COR-L47 (cell line): Measurements from ENCODE around the gene GTF3C2.

Experiments used
- DNase-seq: peaks from one replicate; lab custom pipeline; 2025; lab: John Stamatoyannopoulos, UW

The GTF3C2 gene

GRCh38 chr2:27296481-27296880, 60.1 kb downstream of the GTF3C2 start:
- no peak for DNase-seq

DNA sequence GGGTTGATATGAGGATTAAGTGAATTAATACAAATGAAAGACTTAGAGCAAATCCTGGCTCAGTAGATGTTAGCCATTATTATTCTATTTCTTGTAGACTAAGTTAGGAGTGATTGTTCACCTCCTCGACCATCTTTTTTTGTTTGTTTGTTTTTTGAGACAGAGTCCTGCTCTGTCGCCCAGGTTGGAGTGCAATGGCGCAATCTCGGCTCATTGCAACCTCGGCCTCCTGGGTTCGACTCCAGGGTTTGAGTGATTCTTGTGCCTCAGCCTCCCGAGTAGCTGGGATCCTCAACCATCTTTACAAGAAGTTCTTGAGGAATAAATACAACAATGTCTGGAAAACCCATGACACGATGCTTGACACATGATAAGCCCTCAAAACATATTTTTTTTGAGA, 61.6 kb downstream of the GTF3C2 start:
- DNase-seq: no peak

DNA sequence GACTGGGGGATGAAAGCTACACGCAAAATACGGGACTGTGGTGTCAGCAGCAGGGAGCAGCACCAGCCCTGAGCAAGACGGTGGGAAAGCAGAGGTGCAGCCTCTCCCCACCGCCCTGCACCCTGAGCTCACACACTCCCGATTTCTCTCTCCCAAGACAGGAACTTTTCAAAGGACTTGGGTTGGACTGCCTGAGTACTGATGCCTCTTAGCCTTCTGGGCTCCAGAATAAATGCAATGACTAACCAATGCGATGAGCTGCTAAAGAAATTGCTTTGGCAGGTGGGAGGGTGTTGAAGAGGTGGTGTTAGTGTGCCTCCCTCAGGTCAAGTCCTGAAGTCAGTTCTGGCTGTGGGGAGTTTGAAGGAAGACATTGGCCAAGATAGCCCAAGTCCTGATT, 64.7 kb downstream of the GTF3C2 start:
- no peak for DNase-seq

GRCh38 chr2:27290549-27290948, 66.0 kb downstream of the GTF3C2 start:
- no peak for DNase-seq

DNA sequence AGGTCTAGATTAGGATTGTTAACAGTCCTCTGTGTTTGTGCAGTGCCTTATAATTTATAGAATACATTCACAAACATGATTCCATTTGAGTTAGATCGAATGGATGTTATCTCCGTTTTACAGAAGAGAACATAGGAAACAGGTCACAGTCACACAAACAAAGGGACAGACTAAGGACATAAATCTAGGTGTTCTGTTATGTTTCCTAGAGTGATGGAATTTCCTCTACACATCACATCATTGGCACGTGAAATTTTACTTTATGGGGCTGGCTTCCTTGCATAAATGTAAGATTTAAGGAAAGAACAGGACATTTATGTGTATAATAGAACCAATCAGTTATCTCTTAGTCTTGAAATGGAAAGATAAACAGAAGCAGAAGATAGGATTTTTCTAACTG, 68.0 kb downstream of the GTF3C2 start:
- no peak for DNase-seq

- no peak for DNase-seq
Observed at GRCh38 chr2:27285481-27285880, 71.1 kb downstream of the GTF3C2 start.

- DNase-seq: no peak
Observed at GRCh38 chr2:27284996-27285395, 71.6 kb downstream of the GTF3C2 start.

DNA sequence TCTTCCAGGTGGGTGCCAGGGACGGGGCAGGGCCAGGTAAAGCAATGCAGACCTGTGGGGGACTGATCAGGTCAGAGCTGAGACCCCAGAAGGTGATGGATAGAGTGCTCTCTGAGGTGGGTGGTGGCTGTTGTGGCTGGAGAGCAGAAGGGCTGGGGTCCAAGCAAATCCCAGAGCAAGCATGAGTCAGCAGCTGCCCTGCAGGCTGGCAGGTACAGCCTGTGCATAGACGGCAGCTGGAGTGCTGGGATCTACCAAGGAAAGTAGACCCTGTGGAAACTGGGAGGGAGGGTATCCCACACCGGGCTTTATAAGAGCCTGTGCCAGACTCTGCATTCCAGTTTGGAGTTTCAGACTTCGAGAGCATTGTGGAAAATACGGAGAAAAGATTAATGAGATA, 73.7 kb downstream of the GTF3C2 start:
- DNase-seq: no peak

GRCh38 chr2:27281855-27282559, 74.6 kb downstream of the GTF3C2 start, which contains the start of gene TRIM54:
Gene TRIM54, plus strand, starts transcription at chr2:27282429. Its CDS starts 303 bp downstream, at chr2:27282732.
- no peak for DNase-seq

GRCh38 chr2:27281442-27281841, 75.1 kb downstream of the GTF3C2 start:
- no peak for DNase-seq

DNA sequence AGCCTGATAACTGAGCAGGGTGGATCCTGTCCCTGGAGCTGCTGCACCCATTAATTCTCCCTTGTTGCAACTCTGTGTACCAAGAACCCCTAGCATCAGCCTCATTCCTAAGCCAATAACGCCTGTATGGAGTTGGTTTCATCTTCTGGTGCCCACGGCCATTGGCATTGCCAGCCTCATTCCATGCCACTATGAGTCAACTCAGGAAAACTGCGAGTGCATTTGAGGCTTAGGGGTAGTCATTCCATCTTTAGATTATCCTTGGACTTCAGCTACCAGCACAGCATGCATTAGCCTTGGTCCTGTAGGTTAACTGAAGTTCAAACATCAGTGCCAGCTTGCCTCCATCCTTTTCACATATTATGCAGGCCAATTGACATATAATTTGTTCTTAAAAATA, 75.7 kb downstream of the GTF3C2 start:
- DNase-seq: no peak

- no peak for DNase-seq
Observed at GRCh38 chr2:27278010-27278409, 78.6 kb downstream of the GTF3C2 start.
